Kidney epithelial cell (primary cell): ENCODE data around the gene ASB13. TPM values are rescaled to one million over a fixed set of nuclear protein-coding genes. Genes with fewer than 3 reads are reported as not detected.

Experiments used
- DNase-seq: peaks from one replicate; pipeline ENCODE4 v3.0.0-alpha.2; 2010; ENCODE audit warnings: low read depth
- H3K27me3 ChIP-seq: 2 replicates; pipeline ENCODE4 v1.6.0; 2011; ENCODE audit warnings: low read length; ENCODE audit not compliant: control insufficient read depth, insufficient read depth
- H3K36me3 ChIP-seq: 2 replicates; pipeline ENCODE4 v1.5.1; 2011; ENCODE audit warnings: low read length; ENCODE audit not compliant: control insufficient read depth, insufficient read depth
- H3K4me3 ChIP-seq: 2 replicates; pipeline ENCODE4 v1.5.1; 2011; ENCODE audit warnings: low read depth, mild to moderate bottlenecking, control low read depth, low read length
- total RNA-seq: library from RNA; depleted of rRNA; stranded (reverse); fragments of >200 nt; gene quantifications from 2 replicates; pipeline ENCODE4 v1.2.3, GENCODE V29; 2015
- TF ChIP-seq, protein P1 (sequence below): IDR thresholded peaks from 2 replicates; pipeline ENCODE4 v1.5.1; 2011; ENCODE audit warnings: mild to moderate bottlenecking, moderate library complexity, low read length, control low read depth, inconsistent platforms; ENCODE audit not compliant: insufficient read depth, poor library complexity, severe bottlenecking

ASB13 gene
- total RNA-seq, 1 donor from 2014 or later, result 17.3 TPM

DNA sequence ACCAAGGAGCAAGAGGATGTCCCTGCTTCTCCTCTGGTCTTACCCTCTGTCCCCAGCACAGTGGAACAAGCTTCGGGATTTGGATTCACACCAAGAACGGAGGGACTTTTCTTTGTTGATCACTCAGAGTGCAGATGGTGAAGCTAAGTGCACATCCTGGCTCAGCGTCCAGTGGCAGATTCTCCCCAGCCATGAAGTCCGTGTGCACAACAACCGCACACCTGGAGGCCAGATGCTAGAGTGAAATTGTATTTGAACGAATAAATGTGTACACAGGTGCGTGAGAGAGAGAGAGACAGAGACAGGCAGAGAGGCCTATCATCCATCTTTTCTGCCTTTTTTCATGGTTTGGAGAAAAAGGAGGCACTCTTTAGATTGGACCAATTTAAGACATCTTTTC lies 31.5 kb downstream of the ASB13 start:
- DNase-seq, result no peak
- Histone ChIP-seq H3K36me3 (no peaks in the 10 kb centered on the region), H3K27me3 (no peaks in the 10 kb centered on the region), H3K4me3 (no peak overlapping the region)
- TF ChIP-seq, protein P1, sequence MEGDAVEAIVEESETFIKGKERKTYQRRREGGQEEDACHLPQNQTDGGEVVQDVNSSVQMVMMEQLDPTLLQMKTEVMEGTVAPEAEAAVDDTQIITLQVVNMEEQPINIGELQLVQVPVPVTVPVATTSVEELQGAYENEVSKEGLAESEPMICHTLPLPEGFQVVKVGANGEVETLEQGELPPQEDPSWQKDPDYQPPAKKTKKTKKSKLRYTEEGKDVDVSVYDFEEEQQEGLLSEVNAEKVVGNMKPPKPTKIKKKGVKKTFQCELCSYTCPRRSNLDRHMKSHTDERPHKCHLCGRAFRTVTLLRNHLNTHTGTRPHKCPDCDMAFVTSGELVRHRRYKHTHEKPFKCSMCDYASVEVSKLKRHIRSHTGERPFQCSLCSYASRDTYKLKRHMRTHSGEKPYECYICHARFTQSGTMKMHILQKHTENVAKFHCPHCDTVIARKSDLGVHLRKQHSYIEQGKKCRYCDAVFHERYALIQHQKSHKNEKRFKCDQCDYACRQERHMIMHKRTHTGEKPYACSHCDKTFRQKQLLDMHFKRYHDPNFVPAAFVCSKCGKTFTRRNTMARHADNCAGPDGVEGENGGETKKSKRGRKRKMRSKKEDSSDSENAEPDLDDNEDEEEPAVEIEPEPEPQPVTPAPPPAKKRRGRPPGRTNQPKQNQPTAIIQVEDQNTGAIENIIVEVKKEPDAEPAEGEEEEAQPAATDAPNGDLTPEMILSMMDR, result no peak

DNA sequence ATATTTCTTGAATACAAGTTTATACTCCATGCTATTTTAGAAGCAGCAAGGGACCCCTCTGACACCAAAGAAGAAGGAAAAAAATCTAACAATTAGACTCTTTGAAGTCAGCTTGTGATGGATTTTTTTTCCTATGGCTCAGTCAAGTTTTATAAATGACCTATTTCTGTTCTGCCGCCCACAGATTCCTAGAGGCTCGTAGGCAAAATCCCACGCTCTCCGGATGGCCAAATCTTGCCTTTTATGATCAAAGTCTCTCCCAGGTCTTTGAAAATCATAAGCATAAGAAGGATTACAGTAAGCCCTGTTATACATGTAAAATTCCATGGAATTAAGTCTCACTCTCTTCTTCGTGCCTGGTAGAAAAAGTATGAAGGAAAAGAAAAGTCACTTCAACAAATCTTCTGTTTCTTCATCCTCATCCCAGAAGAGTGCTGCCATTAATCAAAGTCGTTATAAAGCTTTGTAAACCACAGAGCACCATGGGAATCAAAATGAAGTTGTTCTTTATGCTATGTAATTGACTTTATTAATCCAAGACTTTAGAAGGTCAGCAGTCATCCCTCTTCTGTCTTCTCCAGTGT lies 33.1 kb downstream of the ASB13 start:
- Histone ChIP-seq H3K4me3 (no peak overlapping the region), H3K36me3 (no peaks in the 10 kb centered on the region), H3K27me3 (peaks cover 2% of the 10 kb centered on the region)
- DNase-seq, result no peak
- TF ChIP-seq, protein P1, result no peak

DNA sequence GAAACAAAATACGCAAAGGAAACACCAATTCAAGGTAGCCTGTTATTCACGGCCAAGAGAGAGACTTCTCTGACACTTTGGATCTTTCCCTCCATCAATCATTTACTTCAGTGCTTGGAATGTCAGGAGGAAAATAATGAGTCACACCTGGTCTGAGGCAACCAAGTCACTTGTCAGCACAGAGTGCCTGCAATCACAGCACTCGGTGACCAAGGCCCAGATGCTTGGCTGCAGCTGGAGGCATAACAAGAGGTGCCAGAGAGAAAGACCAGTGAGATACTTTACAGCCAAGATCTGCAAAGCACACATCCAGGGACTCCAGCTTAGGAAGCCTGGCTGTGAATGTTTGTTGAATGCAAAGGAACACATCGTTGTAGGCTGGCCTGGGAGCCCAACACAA lies 33.9 kb downstream of the ASB13 start:
- Histone ChIP-seq H3K27me3 (peaks cover 2% of the 10 kb centered on the region), H3K4me3 (no peak overlapping the region), H3K36me3 (no peaks in the 10 kb centered on the region)
- TF ChIP-seq, protein P1, result no peak
- DNase-seq, result peak; percentile 89

DNA sequence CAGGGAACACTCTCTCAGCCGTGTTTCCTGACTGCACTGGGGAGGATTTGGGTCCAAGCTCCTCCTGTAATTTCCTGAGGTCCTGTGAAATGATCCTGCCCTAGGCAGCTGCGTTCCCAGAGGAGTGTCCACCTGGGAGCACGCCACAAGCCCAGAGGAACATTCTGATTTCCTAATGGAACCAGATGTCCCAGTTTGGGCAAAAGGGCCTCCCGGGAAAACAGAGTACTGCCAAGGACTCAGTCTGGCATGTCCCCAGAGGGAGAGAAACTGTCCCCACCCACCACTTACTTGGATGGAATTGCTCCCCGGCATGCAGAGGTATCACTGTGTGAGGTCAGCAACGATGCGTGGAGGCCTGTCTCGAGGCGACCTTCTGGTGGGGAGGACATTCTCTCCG lies 34.5 kb downstream of the ASB13 start:
- no peak overlapping the region for H3K4me3 ChIP-seq
- DNase-seq, result no peak
- peaks cover 2% of the 10 kb centered on the region for H3K27me3 ChIP-seq
- no peaks in the 10 kb centered on the region for H3K36me3 ChIP-seq
- TF ChIP-seq, protein P1, result no peak

DNA sequence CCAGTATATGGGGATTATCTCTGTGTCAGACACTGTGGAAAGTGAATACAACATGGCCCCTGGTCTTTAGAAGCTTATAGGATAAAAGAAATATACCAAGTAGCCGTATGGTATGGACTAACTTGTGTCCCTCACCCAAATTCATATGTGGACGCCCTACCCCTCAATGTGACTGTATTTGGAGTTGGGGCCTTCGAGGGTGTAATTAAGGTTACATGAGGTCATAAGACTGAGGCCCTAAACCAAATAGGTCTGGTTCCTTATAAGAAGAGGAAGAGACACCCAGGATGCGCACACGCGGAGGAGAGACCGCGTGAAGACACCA lies 36.3 kb downstream of the ASB13 start:
- TF ChIP-seq, protein P1, result no peak
- no peaks in the 10 kb centered on the region for H3K36me3 ChIP-seq
- DNase-seq, result no peak
- no peak overlapping the region for H3K4me3 ChIP-seq
- H3K27me3 ChIP-seq, result peaks cover 2% of the 10 kb centered on the region
